ENCODE results near the gene ZSCAN16.

ZSCAN16 gene

DNA sequence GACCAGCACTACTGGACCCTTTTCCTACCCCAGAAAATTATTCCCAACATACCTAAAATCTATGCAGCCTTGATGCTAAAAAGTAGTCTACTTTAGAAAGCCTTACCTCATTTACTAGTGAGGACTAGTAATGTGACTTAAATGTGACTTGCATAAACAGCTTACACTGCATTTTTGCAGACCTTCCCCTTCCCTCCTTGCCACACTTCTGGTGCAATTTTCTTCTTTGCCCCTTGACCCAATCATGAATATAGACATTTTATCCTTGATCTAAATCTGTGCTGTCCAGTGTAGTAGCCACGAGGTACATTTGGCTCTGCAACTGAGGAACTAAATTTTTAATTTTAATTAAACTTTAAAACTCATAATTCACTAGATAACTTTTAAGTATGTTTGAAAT is 10.3 kb downstream of the ZSCAN16 start:
- TF ChIP-seq, protein P1, sequence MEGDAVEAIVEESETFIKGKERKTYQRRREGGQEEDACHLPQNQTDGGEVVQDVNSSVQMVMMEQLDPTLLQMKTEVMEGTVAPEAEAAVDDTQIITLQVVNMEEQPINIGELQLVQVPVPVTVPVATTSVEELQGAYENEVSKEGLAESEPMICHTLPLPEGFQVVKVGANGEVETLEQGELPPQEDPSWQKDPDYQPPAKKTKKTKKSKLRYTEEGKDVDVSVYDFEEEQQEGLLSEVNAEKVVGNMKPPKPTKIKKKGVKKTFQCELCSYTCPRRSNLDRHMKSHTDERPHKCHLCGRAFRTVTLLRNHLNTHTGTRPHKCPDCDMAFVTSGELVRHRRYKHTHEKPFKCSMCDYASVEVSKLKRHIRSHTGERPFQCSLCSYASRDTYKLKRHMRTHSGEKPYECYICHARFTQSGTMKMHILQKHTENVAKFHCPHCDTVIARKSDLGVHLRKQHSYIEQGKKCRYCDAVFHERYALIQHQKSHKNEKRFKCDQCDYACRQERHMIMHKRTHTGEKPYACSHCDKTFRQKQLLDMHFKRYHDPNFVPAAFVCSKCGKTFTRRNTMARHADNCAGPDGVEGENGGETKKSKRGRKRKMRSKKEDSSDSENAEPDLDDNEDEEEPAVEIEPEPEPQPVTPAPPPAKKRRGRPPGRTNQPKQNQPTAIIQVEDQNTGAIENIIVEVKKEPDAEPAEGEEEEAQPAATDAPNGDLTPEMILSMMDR (IDR thresholded peaks at IDR 0.05; ENCODE audit: low read depth, low read length): no peak
- H3K4me3 ChIP-seq (ENCODE audit: low read depth, low read length): no peak overlapping the region

- TF ChIP-seq, protein P1 (IDR thresholded peaks at IDR 0.05; ENCODE audit: low read depth, low read length): no peak
- H3K4me3 ChIP-seq (ENCODE audit: low read depth, low read length): peak overlapping the region; percentile 74; the same call in 1 of the 2 replicates
Observed at GRCh38 chr6:28135393-28135792, 11.0 kb downstream of the ZSCAN16 start.

- TF ChIP-seq, protein P1 (IDR thresholded peaks at IDR 0.05; ENCODE audit: low read depth, low read length): no peak
- H3K4me3 ChIP-seq (ENCODE audit: low read depth, low read length): peak overlapping the region; percentile 74
Observed at GRCh38 chr6:28136585-28137504, 12.4 kb downstream of the ZSCAN16 start.

- TF ChIP-seq, protein P1 (IDR thresholded peaks at IDR 0.05; ENCODE audit: low read depth, low read length): no peak
- H3K4me3 ChIP-seq (ENCODE audit: low read depth, low read length): peak overlapping the region; percentile 74
Observed at GRCh38 chr6:28137505-28137981, 13.1 kb downstream of the ZSCAN16 start.

DNA sequence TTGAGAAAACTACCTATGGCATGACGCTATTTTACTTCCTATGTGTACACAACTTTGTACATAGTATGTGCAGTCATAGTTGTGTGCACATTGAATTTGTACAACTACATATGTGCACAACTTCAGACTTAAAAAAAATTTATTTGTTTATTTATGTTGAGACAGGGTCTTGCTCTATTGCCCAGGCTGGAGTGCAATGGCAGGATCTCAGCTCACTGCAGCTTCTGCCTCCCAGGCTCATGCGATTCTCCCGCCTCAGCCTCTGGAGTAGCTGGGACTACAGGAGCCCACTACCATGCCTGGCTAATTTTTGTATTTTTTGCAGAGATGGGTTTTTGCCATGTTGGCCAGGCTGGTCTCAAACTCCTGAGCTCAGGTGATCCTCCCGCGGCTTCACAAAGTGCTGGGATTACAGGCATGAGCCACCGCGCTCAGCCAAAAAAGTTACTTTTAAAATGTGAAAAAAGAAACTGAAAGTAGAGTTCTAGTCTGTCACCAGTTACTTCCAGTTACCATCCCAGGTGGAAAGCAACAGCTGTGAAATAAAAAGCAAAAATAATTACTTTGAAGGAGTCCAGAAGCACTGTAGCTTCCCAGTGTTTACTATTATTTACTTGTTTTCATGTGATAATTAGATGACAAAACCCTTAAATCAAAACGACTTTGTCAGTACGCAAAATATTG is 15.6 kb downstream of the ZSCAN16 start:
- no peak overlapping the region for H3K4me3 ChIP-seq (ENCODE audit: low read depth, low read length)
- TF ChIP-seq, protein P1 (IDR thresholded peaks at IDR 0.05; ENCODE audit: low read depth, low read length): no peak

DNA sequence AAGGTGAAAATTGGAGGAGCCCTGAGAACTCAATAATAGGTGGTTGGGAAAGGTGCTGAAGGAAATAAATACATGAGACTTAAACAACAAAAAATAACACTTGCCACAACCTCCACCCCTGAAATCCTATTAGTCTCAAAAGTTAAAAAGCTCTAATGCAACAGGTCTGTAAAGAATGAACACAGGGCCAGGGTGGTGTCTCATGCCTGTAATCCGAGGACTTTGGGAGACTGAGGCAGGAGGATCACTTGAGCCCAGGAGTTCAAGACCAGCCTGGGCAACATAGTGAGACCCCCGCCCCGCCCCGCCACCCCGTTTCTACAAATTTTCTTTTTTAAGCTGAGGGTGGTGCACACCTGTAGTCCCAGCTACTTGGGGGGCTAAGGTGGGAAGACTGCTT is 16.2 kb downstream of the ZSCAN16 start:
- TF ChIP-seq, protein P1 (IDR thresholded peaks at IDR 0.05; ENCODE audit: low read depth, low read length): no peak
- H3K4me3 ChIP-seq (ENCODE audit: low read depth, low read length): no peak overlapping the region

Measured in WI38 (cell line).